GM12865 (cell line): ENCODE measurements around the gene LINGO4.

ENCODE experiments used
- DNase-seq: peaks from one replicate; pipeline ENCODE4 v3.0.0; 2010; ENCODE audit warnings: low read depth
- H3K4me3 ChIP-seq: 2 replicates; pipeline ENCODE4 v1.5.1; 2011; ENCODE audit warnings: mild to moderate bottlenecking, low read depth, low read length, control low read depth
- CTCF ChIP-seq: IDR thresholded peaks from 2 replicates; pipeline ENCODE4 v1.5.1; 2011; ENCODE audit warnings: low read length, control low read depth, low read depth, inconsistent platforms; ENCODE audit not compliant: insufficient read depth; ENCODE audit errors: missing control alignments

LINGO4 gene

GRCh38 chr1:151822404-151822803 is 17.2 kb upstream of the LINGO4 start:
- no peak for DNase-seq
- H3K4me3 ChIP-seq: no peak overlapping the region
- TF ChIP-seq CTCF: no peak

- no peak for TF ChIP-seq CTCF
- H3K4me3 ChIP-seq: no peak overlapping the region
- no peak for DNase-seq
Observed at GRCh38 chr1:151820940-151821339, 15.7 kb upstream of the LINGO4 start.

- H3K4me3 ChIP-seq: no peak overlapping the region
- TF ChIP-seq CTCF: no peak
- no peak for DNase-seq
Observed at GRCh38 chr1:151819976-151820623, 14.9 kb upstream of the LINGO4 start.

GRCh38 chr1:151819227-151819835 is 14.1 kb upstream of the LINGO4 start:
- DNase-seq: no peak
- no peak for TF ChIP-seq CTCF
- no peak overlapping the region for H3K4me3 ChIP-seq

- no peak for TF ChIP-seq CTCF
- no peak for DNase-seq
- no peak overlapping the region for H3K4me3 ChIP-seq
Observed at GRCh38 chr1:151817353-151817730, 12.1 kb upstream of the LINGO4 start.

- no peak for TF ChIP-seq CTCF
- DNase-seq: no peak
- no peak overlapping the region for H3K4me3 ChIP-seq
Observed at GRCh38 chr1:151816548-151817352, 11.5 kb upstream of the LINGO4 start.
